Ishikawa (cell line): ENCODE measurements around the gene ZIC2.

Source experiments
- CEBPB ChIP-seq: IDR thresholded peaks from 2 replicates; pipeline ENCODE4 v1.6.1; 2012
- EGR1 ChIP-seq: IDR thresholded peaks from 2 replicates; pipeline ENCODE4 v1.6.1; 2012
- RAD21 ChIP-seq: IDR thresholded peaks from 2 replicates; pipeline ENCODE4 v1.6.1; 2012; ENCODE audit warnings: low read depth

GRCh38 chr13:99974296-99974938, 7.2 kb upstream of the ZIC2 start:
- no peak for TF ChIP-seq RAD21
- TF ChIP-seq CEBPB, result no peak
- no peak for TF ChIP-seq EGR1
